ENCODE data around the gene CLCF1.

Gene CLCF1

GRCh38 chr11:67398661-67399563 lies 25.5 kb upstream of the CLCF1 start:
- Histone ChIP-seq H3K9me2 (replicated peaks; ENCODE audit: control insufficient read depth, low read length) (no peaks in the 10 kb centered on the region), H3K36me3 (ENCODE audit: control insufficient read depth, low read length) (peaks cover 70% of the 10 kb centered on the region), H3K27ac (ENCODE audit: low read depth, low read length) (no peak overlapping the region), H3F3A (ENCODE audit: control insufficient read depth, insufficient read depth) (peaks cover 14% of the 10 kb centered on the region; the same call in 1 of the 2 replicates), H3K27me3 (ENCODE audit: control insufficient read depth, low read length) (no peaks in the 10 kb centered on the region), H3K4me2 (ENCODE audit: low read length) (peak overlapping the region; percentile 82; the same call in 1 of the 2 replicates), H4K20me1 (ENCODE audit: control insufficient read depth, insufficient read depth, low read depth, low read length) (peaks cover 7% of the 10 kb centered on the region; the same call in 1 of the 2 replicates), H3K4me3 (ENCODE audit: low read length) (no peak overlapping the region), H3K4me1 (ENCODE audit: control insufficient read depth, low read length) (peaks cover 54% of the 10 kb centered on the region), H3K79me2 (ENCODE audit: control insufficient read depth, low read length) (peaks cover 72% of the 10 kb centered on the region), H3K9me3 (ENCODE audit: control insufficient read depth, insufficient read depth, low read length) (no peaks in the 10 kb centered on the region)
- TF ChIP-seq CTCF (IDR thresholded peaks at IDR 0.05; ENCODE audit: low read depth, low read length, poor library complexity, severe bottlenecking) (no peak), EZH2phosphoT487 (IDR thresholded peaks at IDR 0.05; ENCODE audit: borderline replicate concordance, low read length) (no peak)

GRCh38 chr11:67397986-67398660 lies 24.7 kb upstream of the CLCF1 start:
- Histone ChIP-seq H3K27ac (ENCODE audit: low read depth, low read length) (no peak overlapping the region), H3K79me2 (ENCODE audit: control insufficient read depth, low read length) (peaks cover 76% of the 10 kb centered on the region), H3K9me3 (ENCODE audit: control insufficient read depth, insufficient read depth, low read length) (no peaks in the 10 kb centered on the region), H4K20me1 (ENCODE audit: control insufficient read depth, insufficient read depth, low read depth, low read length) (peaks cover 7% of the 10 kb centered on the region; the same call in 1 of the 2 replicates), H3K27me3 (ENCODE audit: control insufficient read depth, low read length) (no peaks in the 10 kb centered on the region), H3K4me3 (ENCODE audit: low read length) (no peak overlapping the region), H3K4me2 (ENCODE audit: low read length) (no peak overlapping the region; the same call in 1 of the 2 replicates), H3K4me1 (ENCODE audit: control insufficient read depth, low read length) (peaks cover 53% of the 10 kb centered on the region), H3K9me2 (replicated peaks; ENCODE audit: control insufficient read depth, low read length) (no peaks in the 10 kb centered on the region), H3K36me3 (ENCODE audit: control insufficient read depth, low read length) (peaks cover 76% of the 10 kb centered on the region), H3F3A (ENCODE audit: control insufficient read depth, insufficient read depth) (peaks cover 15% of the 10 kb centered on the region; the same call in 1 of the 2 replicates)
- TF ChIP-seq EZH2phosphoT487 (IDR thresholded peaks at IDR 0.05; ENCODE audit: borderline replicate concordance, low read length): no peak
- TF ChIP-seq CTCF (IDR thresholded peaks at IDR 0.05; ENCODE audit: low read depth, low read length, poor library complexity, severe bottlenecking): no peak

GRCh38 chr11:67397536-67397935 lies 24.1 kb upstream of the CLCF1 start:
- TF ChIP-seq EZH2phosphoT487 (IDR thresholded peaks at IDR 0.05; ENCODE audit: borderline replicate concordance, low read length) (no peak), CTCF (IDR thresholded peaks at IDR 0.05; ENCODE audit: low read depth, low read length, poor library complexity, severe bottlenecking) (no peak)
- Histone ChIP-seq H3K4me1 (ENCODE audit: control insufficient read depth, low read length) (peaks cover 53% of the 10 kb centered on the region), H3K4me3 (ENCODE audit: low read length) (no peak overlapping the region), H3K27me3 (ENCODE audit: control insufficient read depth, low read length) (no peaks in the 10 kb centered on the region), H4K20me1 (ENCODE audit: control insufficient read depth, insufficient read depth, low read depth, low read length) (peaks cover 7% of the 10 kb centered on the region; the same call in 1 of the 2 replicates), H3K79me2 (ENCODE audit: control insufficient read depth, low read length) (peaks cover 76% of the 10 kb centered on the region), H3K36me3 (ENCODE audit: control insufficient read depth, low read length) (peaks cover 80% of the 10 kb centered on the region), H3K9me2 (replicated peaks; ENCODE audit: control insufficient read depth, low read length) (no peaks in the 10 kb centered on the region), H3K9me3 (ENCODE audit: control insufficient read depth, insufficient read depth, low read length) (no peaks in the 10 kb centered on the region), H3K4me2 (ENCODE audit: low read length) (peak overlapping the region; percentile 44; the same call in 1 of the 2 replicates), H3F3A (ENCODE audit: control insufficient read depth, insufficient read depth) (peaks cover 11% of the 10 kb centered on the region; the same call in 1 of the 2 replicates), H3K27ac (ENCODE audit: low read depth, low read length) (no peak overlapping the region)
